Mucosa of rectum (tissue), 2 donors: ENCODE data around the gene ZNF653.

Experiments used
- H3K27ac ChIP-seq, 2 donors: one replicate each; pipeline ENCODE4 v1.7.0; 2013; ENCODE audit warnings: inconsistent platforms in 2 of 2, low read depth in 2 of 2, low read length in 2 of 2
- H3K27me3 ChIP-seq, 2 donors: one replicate each; pipeline ENCODE4 v1.7.0; 2013; ENCODE audit warnings: low read length in 2 of 2; ENCODE audit not compliant: control insufficient read depth in 2 of 2, insufficient read depth in 2 of 2
- H3K36me3 ChIP-seq, 2 donors: one replicate each; pipeline ENCODE4 v1.7.0; 2013; ENCODE audit warnings: low read length in 2 of 2; ENCODE audit not compliant: control insufficient read depth in 2 of 2, insufficient read depth in 2 of 2
- H3K4me1 ChIP-seq, 2 donors: one replicate each; pipeline ENCODE4 v1.7.0; 2013; ENCODE audit warnings: low read length in 2 of 2, mild to moderate bottlenecking in 1 of 2; ENCODE audit not compliant: control insufficient read depth in 2 of 2, insufficient read depth in 2 of 2
- H3K4me3 ChIP-seq, 2 donors: one replicate each; pipeline ENCODE4 v1.7.0; 2013; ENCODE audit warnings: low read length in 2 of 2
- H3K9ac ChIP-seq, 2 donors: one replicate each; pipeline ENCODE4 v1.7.0; 2013; ENCODE audit warnings: low read length in 2 of 2, low read depth in 1 of 2, mild to moderate bottlenecking in 1 of 2
- H3K9me3 ChIP-seq, 2 donors: one replicate each; pipeline ENCODE4 v1.7.0; 2013; ENCODE audit warnings: low read length in 2 of 2; ENCODE audit not compliant: control insufficient read depth in 2 of 2
- donor health status: healthy.
- donor health status: Normal muscosa, but diverticular disease.

ZNF653 gene

DNA sequence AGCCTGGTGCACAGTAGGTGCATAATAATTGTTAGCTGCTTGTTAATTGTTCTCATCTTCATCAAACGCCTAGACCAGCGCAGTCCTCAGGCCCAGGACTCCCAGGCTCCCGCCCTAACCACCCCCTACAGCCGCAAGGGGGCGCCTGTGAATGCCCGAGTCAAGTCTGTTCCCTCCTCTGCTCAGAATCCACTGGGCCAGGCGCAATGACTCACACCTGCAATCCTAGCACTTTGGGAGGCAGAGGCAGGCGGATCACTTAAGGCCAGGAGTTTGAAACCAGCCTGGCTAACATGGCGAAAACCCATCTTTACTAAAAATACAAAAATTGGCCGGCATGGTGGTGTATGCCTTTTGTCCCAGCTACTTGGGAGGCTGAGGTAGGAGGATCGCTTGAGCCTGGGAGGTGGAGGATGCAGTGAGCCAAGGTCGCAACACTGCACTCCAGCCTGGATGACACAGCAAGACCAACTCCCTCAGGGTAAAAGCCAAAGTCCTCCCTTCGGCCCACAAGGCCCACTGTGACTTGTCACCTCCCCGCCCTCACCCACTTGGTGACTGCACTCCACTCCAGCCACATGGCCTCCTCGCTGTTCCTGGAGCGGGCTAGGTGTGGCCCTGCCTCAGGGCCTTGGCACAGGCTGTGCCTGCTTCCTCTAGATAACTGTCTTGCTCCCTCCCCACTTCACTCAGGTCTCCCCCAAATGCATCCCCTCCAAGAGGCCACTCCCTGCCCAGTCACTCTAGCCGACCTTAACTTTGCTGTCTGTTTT is 9.1 kb downstream of the ZNF653 start:
- Histone ChIP-seq H3K9me3 (no peaks in the 10 kb centered on the region), H3K9ac (no peak overlapping the region), H3K27ac (no peak overlapping the region), H3K36me3 (peaks cover 3 to 20% of the 10 kb centered on the region in 2 donors), H3K4me1 (no peaks in the 10 kb centered on the region), H3K4me3 (no peak overlapping the region), H3K27me3 (no peaks in the 10 kb centered on the region)

DNA sequence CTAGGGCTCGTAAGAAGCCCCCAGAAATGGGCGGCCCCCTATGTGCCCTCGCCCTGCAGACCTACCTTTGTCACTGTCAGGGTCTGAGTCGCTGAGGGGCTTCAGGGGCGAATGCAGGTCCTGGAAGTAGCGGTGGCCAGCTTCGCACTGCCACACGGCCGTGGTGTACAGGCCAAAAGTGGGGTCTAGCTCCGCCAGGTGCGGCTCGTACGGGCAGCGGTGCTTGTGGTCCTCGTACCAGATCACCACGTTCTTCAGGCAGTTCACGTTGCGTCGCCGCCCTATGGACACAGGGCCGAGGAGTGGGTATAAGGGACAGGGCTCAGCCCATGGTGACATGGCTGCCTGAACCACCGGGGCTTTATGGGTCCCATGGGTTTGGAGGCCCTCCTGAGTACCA is 9.8 kb downstream of the ZNF653 start:
- no peak overlapping the region for H3K27ac ChIP-seq
- no peak overlapping the region for H3K9ac ChIP-seq
- peaks cover 0 to 4% of the 10 kb centered on the region in 2 donors for H3K4me1 ChIP-seq
- no peaks in the 10 kb centered on the region for H3K9me3 ChIP-seq
- no peaks in the 10 kb centered on the region for H3K27me3 ChIP-seq
- peaks cover 3 to 20% of the 10 kb centered on the region in 2 donors for H3K36me3 ChIP-seq
- no peak overlapping the region for H3K4me3 ChIP-seq

DNA sequence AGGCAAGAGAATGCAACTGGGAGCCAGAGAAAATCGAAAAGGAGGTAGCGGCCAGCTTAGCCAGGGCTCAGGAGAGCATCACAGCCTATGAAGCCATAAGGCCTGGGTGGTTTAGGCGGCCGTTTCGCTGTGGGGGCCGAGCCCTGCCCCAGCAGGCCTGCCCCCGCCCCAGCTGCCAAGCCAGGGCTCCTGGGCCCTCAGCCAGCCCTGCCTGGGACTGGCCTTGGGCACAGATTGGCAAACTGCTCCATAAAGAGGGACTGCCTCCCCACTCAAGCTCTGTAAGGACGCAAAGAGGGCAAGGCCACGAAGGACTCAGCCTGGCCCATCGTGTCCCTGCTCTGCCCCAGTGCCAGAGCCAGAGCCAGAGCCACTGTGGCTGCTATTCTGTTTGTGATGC is 10.2 kb downstream of the ZNF653 start:
- no peak overlapping the region for H3K9ac ChIP-seq
- no peaks in the 10 kb centered on the region for H3K27me3 ChIP-seq
- no peak overlapping the region for H3K4me3 ChIP-seq
- no peaks in the 10 kb centered on the region for H3K9me3 ChIP-seq
- peaks cover 3 to 17% of the 10 kb centered on the region in 2 donors for H3K36me3 ChIP-seq
- H3K4me1 ChIP-seq, result peaks cover 2 to 5% of the 10 kb centered on the region in 2 donors
- no peak overlapping the region for H3K27ac ChIP-seq

DNA sequence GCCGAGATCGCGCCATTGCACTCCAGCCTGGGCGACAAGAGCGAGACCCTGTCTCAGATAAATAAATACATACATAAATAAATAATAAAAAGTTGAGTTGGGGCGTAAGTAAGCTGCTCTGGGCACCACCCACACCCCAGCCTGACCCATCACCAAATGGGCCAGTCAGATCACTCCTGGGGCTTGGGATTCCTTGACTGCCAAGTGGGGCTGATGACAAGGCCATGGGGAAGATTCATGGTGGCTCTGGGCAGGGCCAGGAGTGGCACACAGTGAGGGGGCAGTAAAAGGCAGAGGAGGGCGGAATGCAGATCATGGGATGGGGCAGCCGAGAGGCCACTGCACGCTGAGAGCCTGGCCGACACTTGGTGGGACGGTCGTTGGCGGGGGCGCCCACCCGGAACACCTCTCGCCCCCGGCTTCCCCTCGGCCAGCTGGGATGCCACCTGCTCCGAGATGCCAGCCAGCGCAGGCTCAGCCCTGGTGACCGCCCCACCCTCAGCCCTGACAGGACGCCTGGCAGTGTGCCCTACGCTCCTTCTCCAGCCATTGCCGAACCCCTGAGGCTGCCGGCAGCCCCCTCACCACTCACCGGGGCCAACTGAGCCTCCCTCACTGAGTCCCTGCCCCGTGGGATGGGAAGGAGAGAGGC is 10.9 kb downstream of the ZNF653 start:
- H3K4me1 ChIP-seq, result peaks cover 2 to 5% of the 10 kb centered on the region in 2 donors
- no peaks in the 10 kb centered on the region for H3K9me3 ChIP-seq
- no peak overlapping the region for H3K27ac ChIP-seq
- H3K9ac ChIP-seq, result no peak overlapping the region
- H3K27me3 ChIP-seq, result no peaks in the 10 kb centered on the region
- peaks cover 3 to 17% of the 10 kb centered on the region in 2 donors for H3K36me3 ChIP-seq
- no peak overlapping the region for H3K4me3 ChIP-seq

DNA sequence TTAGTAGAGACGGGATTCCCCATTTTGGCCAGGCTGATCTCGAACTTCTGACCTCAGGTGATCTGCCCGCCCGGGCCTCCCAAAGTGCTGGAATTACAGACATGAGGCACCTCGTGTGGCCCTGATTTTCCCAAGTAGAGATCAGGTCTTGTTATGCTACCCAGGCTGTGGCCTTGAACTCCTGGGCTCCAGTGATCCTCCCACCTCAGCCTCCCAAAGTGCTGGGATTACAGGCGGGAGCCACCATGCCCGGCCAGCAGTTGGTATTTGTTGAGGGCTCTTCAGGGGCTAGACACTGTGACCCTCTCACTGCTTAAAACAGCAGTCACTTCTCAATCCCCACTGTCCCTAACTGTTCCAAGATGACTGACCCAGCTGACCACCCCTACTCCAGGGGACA is 16.3 kb downstream of the ZNF653 start:
- H3K9ac ChIP-seq, result no peak overlapping the region

DNA sequence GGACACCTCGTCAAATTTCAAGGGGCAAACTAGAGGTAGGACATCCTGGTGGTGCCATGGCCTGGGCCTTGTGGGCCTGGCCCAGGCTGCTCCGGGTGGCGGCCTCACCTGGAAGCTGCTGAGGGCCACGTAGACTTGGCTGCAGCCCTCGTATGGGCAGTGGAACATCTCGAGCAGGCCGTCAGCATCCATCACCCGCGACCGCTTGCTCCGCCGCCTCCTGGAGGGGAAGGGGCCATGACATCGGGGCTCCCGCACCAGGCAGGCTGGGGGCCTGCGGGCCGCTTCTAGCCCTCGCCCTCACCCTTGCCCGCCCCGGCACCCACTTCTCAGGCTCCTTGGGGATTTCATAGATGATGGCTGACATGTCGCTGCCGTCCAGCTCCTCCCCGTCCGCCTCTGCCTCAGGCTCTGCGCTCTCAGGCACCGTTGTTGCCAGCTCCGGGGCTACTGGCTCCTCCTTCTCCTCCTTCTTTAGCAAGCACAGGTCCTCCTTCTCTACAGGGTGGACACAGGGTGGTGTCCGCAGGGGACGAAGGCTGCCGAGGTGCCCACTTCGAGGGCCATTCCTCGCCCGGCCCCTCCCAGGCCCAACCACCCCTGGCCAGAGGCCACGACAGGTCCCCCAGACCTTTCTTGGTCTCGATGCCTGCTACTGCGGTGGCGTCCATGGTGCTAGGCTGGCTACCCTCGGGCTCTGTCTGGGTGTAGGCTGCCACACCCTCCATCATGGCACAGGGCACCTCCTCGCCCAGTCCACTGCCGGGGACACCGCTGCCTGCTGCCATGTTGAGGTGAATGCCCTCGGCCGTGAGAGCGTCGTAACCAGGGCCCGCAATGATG is 18.8 kb downstream of the ZNF653 start:
- H3K36me3 ChIP-seq, result peaks cover 0 to 6% of the 10 kb centered on the region in 2 donors

More for the DNA sequence above, 16.3 kb downstream of the ZNF653 start:
- Histone ChIP-seq H3K27me3 (no peaks in the 10 kb centered on the region), H3K9me3 (no peaks in the 10 kb centered on the region), H3K4me1 (peaks cover 2 to 5% of the 10 kb centered on the region in 2 donors), H3K4me3 (no peak overlapping the region), H3K27ac (no peak overlapping the region), H3K36me3 (peaks cover 0 to 3% of the 10 kb centered on the region in 2 donors)

DNA sequence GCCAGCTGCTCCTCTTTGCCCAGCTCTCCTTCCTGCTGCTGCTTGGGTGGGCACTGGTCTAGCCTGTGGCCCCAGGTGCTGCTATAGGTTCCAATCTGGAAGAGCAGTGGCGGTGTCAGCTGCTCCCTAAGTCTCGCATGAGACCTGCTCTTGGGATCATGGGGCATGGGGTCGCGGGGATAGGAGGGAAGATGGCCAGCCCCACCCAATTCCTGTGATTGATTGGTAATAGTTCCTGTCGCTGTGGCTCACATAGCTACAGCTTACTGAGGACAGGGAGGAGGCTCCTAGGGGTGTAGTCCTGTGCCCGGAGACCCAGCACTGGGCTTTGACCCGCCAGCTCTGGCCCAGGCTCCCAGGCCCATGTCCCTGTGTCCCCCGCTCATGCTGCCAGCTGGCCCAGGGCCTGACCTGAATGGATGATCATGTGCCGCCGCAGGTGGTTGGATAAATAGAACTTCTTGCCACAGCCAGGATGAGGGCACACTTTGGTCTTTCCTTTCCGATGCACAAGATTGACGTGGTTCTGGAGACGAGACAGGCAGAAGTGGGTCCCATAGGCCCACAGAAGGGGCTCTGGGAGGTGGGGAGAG is 20.3 kb downstream of the ZNF653 start:
- H3K9ac ChIP-seq, result no peak overlapping the region
- peaks cover 0 to 6% of the 10 kb centered on the region in 2 donors for H3K36me3 ChIP-seq
- H3K9me3 ChIP-seq, result no peaks in the 10 kb centered on the region
- peaks cover 6 to 11% of the 10 kb centered on the region in 2 donors for H3K4me1 ChIP-seq
- H3K4me3 ChIP-seq, result no peak overlapping the region
- H3K27me3 ChIP-seq, result peaks cover 10 to 20% of the 10 kb centered on the region in 2 donors
- H3K27ac ChIP-seq, result no peak overlapping the region

More for the DNA sequence above, 18.8 kb downstream of the ZNF653 start:
- H3K27ac ChIP-seq, result no peak overlapping the region
- peaks cover 5 to 14% of the 10 kb centered on the region in 2 donors for H3K4me1 ChIP-seq
- no peak overlapping the region for H3K9ac ChIP-seq
- no peaks in the 10 kb centered on the region for H3K9me3 ChIP-seq
- H3K4me3 ChIP-seq, result no peak overlapping the region
- H3K27me3 ChIP-seq, result peaks cover under 1 to 11% of the 10 kb centered on the region in 2 donors

DNA sequence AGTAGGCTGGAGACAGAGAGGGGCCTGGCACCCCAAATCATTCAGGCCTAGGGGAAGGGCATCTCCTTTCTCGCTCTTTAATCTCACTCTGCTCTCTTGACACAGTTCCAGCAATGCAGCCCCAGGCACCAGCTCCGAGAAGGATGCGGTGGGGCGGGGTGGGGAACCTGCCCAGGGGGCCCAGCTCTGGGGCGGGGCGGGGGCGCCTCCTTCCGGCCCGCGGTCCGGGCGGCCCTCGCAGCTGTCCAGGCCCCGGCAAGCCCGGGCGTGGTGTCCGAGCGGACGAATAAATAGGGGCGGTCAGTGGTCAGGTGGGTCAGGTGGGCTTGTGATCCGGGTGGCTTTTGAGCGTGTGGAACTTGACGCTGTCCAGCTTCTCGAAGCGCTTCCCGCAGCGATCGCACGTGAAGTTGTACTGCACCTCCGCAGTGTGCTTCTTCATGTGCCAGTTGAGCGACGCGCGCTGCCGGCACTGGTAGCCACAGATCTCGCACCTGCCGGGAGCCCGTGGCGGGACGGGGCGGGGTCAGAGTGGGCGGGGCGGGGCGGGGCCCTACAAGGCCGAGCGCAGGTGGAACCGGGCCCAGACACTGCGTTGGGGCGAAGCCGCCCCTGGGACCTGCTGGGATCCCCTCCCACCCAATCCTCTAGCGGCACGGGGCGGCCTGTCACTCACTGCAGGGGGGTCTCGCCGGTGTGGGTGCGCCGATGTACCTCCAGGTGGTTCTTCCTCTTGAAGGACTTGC is 22.1 kb downstream of the ZNF653 start:
- no peak overlapping the region for H3K4me3 ChIP-seq
- peaks cover 0 to 6% of the 10 kb centered on the region in 2 donors for H3K36me3 ChIP-seq
- H3K27ac ChIP-seq, result no peak overlapping the region
- H3K27me3 ChIP-seq, result peaks cover 11 to 25% of the 10 kb centered on the region in 2 donors
- no peak overlapping the region for H3K9ac ChIP-seq
- H3K9me3 ChIP-seq, result no peaks in the 10 kb centered on the region
- peaks cover 6 to 11% of the 10 kb centered on the region in 2 donors for H3K4me1 ChIP-seq

DNA sequence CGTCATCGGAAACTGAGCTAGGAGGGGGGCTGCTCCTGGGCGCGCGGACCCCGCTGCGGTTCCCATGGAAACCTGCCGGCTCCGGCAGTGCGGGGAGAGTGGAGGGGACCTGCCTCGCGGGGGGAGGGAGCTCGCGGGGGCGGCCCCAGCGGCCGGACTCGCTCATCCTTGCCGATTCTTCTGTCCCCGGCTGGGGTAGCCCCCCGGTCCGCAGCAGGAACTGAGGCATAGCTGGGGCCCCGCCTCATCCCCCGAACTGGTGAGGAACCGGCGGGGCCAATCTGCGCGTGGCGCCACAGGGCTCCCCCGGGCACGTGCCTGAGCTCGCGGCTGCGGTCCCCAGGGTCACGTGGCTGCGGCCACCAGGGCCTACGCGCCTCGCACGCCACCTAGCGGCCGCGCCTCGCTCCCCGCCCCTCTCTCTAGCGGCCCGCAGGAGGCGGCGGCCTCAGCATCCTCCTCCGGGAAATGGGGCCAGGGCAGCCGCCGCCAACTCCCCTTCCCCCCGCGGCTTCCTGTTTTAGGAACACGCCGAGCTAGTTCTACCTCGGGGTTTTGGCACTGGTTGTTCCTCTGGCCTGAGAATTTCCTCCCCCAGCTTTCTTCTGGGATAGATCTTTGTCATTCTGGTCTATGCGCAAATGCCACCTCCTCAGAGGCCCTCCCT is 23.1 kb downstream of the ZNF653 start:
- peaks cover 6 to 11% of the 10 kb centered on the region in 2 donors for H3K4me1 ChIP-seq
- no peak overlapping the region for H3K27ac ChIP-seq
- peaks cover 11 to 25% of the 10 kb centered on the region in 2 donors for H3K27me3 ChIP-seq
- no peak overlapping the region for H3K4me3 ChIP-seq
- peaks cover 0 to 6% of the 10 kb centered on the region in 2 donors for H3K36me3 ChIP-seq
- H3K9ac ChIP-seq, result no peak overlapping the region
- H3K9me3 ChIP-seq, result no peaks in the 10 kb centered on the region
